Mucosa of rectum (tissue), 2 donors: ENCODE results near the gene DIO3.

ENCODE experiments used
- H3K27ac ChIP-seq, 2 donors: one replicate each; pipeline ENCODE4 v1.7.0; 2013; ENCODE audit warnings: inconsistent platforms in 2 of 2, low read depth in 2 of 2, low read length in 2 of 2
- H3K27me3 ChIP-seq, 2 donors: one replicate each; pipeline ENCODE4 v1.7.0; 2013; ENCODE audit warnings: low read length in 2 of 2; ENCODE audit not compliant: control insufficient read depth in 2 of 2, insufficient read depth in 2 of 2
- H3K36me3 ChIP-seq, 2 donors: one replicate each; pipeline ENCODE4 v1.7.0; 2013; ENCODE audit warnings: low read length in 2 of 2; ENCODE audit not compliant: control insufficient read depth in 2 of 2, insufficient read depth in 2 of 2
- H3K4me1 ChIP-seq, 2 donors: one replicate each; pipeline ENCODE4 v1.7.0; 2013; ENCODE audit warnings: low read length in 2 of 2, mild to moderate bottlenecking in 1 of 2; ENCODE audit not compliant: control insufficient read depth in 2 of 2, insufficient read depth in 2 of 2
- H3K4me3 ChIP-seq, 2 donors: one replicate each; pipeline ENCODE4 v1.7.0; 2013; ENCODE audit warnings: low read length in 2 of 2
- H3K9ac ChIP-seq, 2 donors: one replicate each; pipeline ENCODE4 v1.7.0; 2013; ENCODE audit warnings: low read length in 2 of 2, low read depth in 1 of 2, mild to moderate bottlenecking in 1 of 2
- H3K9me3 ChIP-seq, 2 donors: one replicate each; pipeline ENCODE4 v1.7.0; 2013; ENCODE audit warnings: low read length in 2 of 2; ENCODE audit not compliant: control insufficient read depth in 2 of 2
- donor health status: healthy.
- donor health status: Normal muscosa, but diverticular disease.

Gene DIO3

DNA sequence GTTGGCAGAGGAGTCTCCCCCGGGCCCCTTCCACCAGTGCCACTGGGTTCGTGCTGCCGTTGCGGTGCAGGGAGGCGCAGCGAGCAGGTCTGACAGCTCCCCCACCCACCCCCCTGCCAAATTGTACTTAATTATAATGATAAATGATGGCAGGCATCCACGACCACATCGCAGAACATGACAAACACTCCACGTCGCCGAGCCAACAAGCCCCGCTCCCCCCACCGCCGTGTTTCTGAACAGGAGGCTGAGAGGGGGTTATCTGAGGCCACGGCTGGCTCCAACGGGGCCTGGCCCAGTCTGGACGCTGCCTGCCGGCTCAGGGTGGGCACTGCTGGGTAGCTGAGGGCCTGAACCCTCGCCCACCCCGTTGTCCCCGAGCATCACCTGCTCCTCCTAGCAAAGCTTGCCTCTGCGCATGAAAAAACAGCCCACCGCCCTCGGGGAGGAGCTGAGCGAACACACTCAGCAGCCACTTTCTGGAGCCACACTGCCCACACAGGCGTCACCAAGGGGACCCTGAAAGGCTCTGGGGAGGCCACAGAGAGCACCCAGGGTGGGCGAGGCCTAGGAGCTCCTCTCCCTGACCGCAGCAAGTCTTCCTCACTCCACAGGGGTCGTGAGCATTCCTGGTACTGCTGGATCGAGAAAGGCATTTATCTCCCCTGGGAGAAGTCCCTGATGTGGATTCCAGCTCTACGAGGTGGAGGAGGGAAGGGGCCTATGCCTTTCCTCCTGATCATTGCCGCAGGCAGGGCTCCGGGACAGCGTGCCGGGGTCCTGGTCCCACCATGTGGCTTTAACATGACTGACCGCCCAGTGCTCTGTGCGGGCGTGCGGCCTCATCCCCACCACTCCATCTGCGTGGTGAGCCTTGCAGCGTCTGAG, 35.4 kb upstream of the DIO3 start:
- no peak overlapping the region for H3K4me3 ChIP-seq
- H3K4me1 ChIP-seq, result no peaks in the 10 kb centered on the region
- H3K27me3 ChIP-seq, result no peaks in the 10 kb centered on the region
- H3K9me3 ChIP-seq, result no peaks in the 10 kb centered on the region
- no peaks in the 10 kb centered on the region for H3K36me3 ChIP-seq
- H3K9ac ChIP-seq, result no peak overlapping the region
- no peak overlapping the region for H3K27ac ChIP-seq

- Histone ChIP-seq H3K4me1 (no peaks in the 10 kb centered on the region), H3K9me3 (no peaks in the 10 kb centered on the region), H3K4me3 (no peak overlapping the region), H3K9ac (no peak overlapping the region), H3K27ac (no peak overlapping the region), H3K36me3 (no peaks in the 10 kb centered on the region), H3K27me3 (no peaks in the 10 kb centered on the region)
Observed at GRCh38 chr14:101527987-101528386, 33.3 kb upstream of the DIO3 start.

DNA sequence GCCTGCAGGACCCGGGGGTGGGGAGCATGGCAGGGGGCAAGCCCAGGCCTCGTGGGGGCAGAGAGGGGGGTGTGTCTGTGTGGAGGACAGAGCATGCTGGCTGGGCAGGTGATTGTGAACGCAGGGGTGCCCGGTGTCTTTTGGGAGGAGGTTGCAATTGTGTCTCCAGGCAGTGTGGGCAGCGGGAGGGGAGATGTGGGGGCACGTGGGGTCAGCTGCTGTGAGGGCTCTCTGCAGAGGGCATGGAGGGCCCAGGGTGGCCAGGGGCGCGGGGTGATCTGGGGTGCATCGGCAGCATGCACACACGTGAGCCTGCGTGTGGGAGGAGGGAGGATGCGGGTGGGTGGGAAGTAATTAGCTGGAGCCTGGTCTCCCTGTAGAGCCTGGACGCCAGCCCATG, 32.2 kb upstream of the DIO3 start:
- H3K27ac ChIP-seq, result no peak overlapping the region
- H3K27me3 ChIP-seq, result no peaks in the 10 kb centered on the region
- H3K9me3 ChIP-seq, result no peaks in the 10 kb centered on the region
- no peak overlapping the region for H3K4me3 ChIP-seq
- no peak overlapping the region for H3K9ac ChIP-seq
- no peaks in the 10 kb centered on the region for H3K36me3 ChIP-seq
- no peaks in the 10 kb centered on the region for H3K4me1 ChIP-seq

GRCh38 chr14:101534198-101534597, 27.1 kb upstream of the DIO3 start:
- no peak overlapping the region for H3K4me3 ChIP-seq
- peaks cover 6 to 11% of the 10 kb centered on the region in 2 donors for H3K4me1 ChIP-seq
- no peak overlapping the region for H3K9ac ChIP-seq
- H3K9me3 ChIP-seq, result no peaks in the 10 kb centered on the region
- no peaks in the 10 kb centered on the region for H3K27me3 ChIP-seq
- no peak overlapping the region for H3K27ac ChIP-seq
- H3K36me3 ChIP-seq, result no peaks in the 10 kb centered on the region

GRCh38 chr14:101535232-101535631, 26.1 kb upstream of the DIO3 start:
- Histone ChIP-seq H3K27ac (no peak overlapping the region), H3K27me3 (no peaks in the 10 kb centered on the region), H3K36me3 (no peaks in the 10 kb centered on the region), H3K4me3 (no peak overlapping the region), H3K4me1 (peaks cover 6 to 11% of the 10 kb centered on the region in 2 donors), H3K9ac (no peak overlapping the region), H3K9me3 (no peaks in the 10 kb centered on the region)

GRCh38 chr14:101535701-101536207, 25.5 kb upstream of the DIO3 start:
- Histone ChIP-seq H3K9ac (no peak overlapping the region), H3K4me3 (no peak overlapping the region), H3K36me3 (no peaks in the 10 kb centered on the region), H3K27me3 (no peaks in the 10 kb centered on the region), H3K4me1 (peaks cover 6 to 11% of the 10 kb centered on the region in 2 donors), H3K9me3 (no peaks in the 10 kb centered on the region), H3K27ac (no peak overlapping the region)

- no peak overlapping the region for H3K9ac ChIP-seq
- no peaks in the 10 kb centered on the region for H3K9me3 ChIP-seq
- H3K36me3 ChIP-seq, result no peaks in the 10 kb centered on the region
- H3K4me1 ChIP-seq, result peaks cover 9 to 20% of the 10 kb centered on the region in 2 donors
- H3K27ac ChIP-seq, result no peak overlapping the region
- no peaks in the 10 kb centered on the region for H3K27me3 ChIP-seq
- no peak overlapping the region for H3K4me3 ChIP-seq
Observed at GRCh38 chr14:101537286-101537685, 24.0 kb upstream of the DIO3 start.

GRCh38 chr14:101538878-101539277, 22.4 kb upstream of the DIO3 start:
- no peak overlapping the region for H3K27ac ChIP-seq
- no peak overlapping the region for H3K9ac ChIP-seq
- no peaks in the 10 kb centered on the region for H3K36me3 ChIP-seq
- no peaks in the 10 kb centered on the region for H3K9me3 ChIP-seq
- H3K4me3 ChIP-seq, result no peak overlapping the region
- H3K4me1 ChIP-seq, result peaks cover 21 to 31% of the 10 kb centered on the region in 2 donors
- H3K27me3 ChIP-seq, result no peaks in the 10 kb centered on the region

- no peak overlapping the region for H3K9ac ChIP-seq
- H3K9me3 ChIP-seq, result no peaks in the 10 kb centered on the region
- H3K27me3 ChIP-seq, result no peaks in the 10 kb centered on the region
- no peak overlapping the region for H3K27ac ChIP-seq
- peaks cover 21 to 30% of the 10 kb centered on the region in 2 donors for H3K4me1 ChIP-seq
- H3K36me3 ChIP-seq, result no peaks in the 10 kb centered on the region
- H3K4me3 ChIP-seq, result no peak overlapping the region
Observed at GRCh38 chr14:101539880-101540279, 21.4 kb upstream of the DIO3 start.

DNA sequence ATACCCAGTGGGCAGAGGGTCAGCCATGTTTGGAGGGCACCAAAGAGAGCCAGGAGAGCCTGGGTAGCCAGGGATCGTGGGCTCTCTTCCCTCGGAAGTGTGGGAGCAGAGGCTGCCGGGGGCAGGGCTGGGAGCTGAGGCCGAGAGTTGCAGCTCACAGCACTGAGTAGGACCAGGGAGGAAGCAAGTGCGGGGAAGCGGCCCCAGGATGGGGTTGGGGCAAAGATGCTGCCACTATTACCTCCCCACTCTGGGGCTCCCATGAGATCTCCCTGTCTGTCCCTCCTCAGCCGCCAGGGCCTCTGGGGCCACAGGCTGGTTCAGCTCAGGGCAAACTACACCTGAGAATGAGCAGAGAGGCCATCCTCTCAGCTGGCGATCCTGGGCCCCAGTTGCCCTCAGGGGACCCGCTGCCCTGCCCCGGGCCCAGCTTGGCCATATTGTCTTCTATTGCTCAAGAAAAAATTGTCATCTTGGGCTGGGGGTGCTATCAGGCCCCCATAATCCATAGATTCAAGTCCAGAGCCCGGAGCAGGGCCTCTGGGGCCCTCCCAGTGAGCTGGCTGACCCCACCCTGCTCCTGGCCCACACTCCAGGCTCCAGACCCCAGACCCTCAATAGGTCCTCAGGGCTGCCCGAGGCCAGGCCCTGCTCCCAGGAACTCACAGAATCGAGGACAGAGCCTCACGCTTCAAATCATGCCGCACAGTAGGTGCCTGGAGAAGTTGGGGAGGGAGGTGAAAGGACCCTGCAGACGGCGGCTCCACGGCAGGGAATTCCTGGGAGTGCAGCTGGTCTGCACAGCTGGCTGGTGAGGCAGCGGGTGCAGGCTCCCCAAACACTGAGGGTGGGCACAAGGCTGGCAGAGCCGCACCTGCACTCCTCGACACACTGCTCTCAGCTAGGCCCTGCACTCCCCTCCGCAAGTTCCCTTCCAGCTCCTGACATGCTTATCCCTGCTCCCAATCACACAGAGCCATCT, 20.5 kb upstream of the DIO3 start:
- H3K9me3 ChIP-seq, result no peaks in the 10 kb centered on the region
- no peaks in the 10 kb centered on the region for H3K27me3 ChIP-seq
- H3K9ac ChIP-seq, result no peak overlapping the region
- no peak overlapping the region for H3K27ac ChIP-seq
- H3K36me3 ChIP-seq, result no peaks in the 10 kb centered on the region
- H3K4me1 ChIP-seq, result peaks cover 15 to 22% of the 10 kb centered on the region in 2 donors
- no peak overlapping the region for H3K4me3 ChIP-seq
